ENCODE data around the gene FUT8.
A peak's percentile ranks its signal among the peaks of the same experiment; 100 is the strongest.

The FUT8 gene

GRCh38 chr14:65434216-65434850 is 21.8 kb downstream of the FUT8 start:
- Histone ChIP-seq H3K9me3 (ENCODE audit: insufficient read depth, low read length) (peaks cover 9% of the 10 kb centered on the region; the same call in 1 of the 2 replicates), H3K36me3 (ENCODE audit: insufficient read depth, insufficient read length, low read length) (no peaks in the 10 kb centered on the region), H3K4me3 (ENCODE audit: insufficient read length, low read depth) (no peak overlapping the region), H3K27me3 (ENCODE audit: insufficient read depth, insufficient read length) (no peaks in the 10 kb centered on the region), H3K9ac (ENCODE audit: insufficient read length, low read depth) (no peak overlapping the region), H3K4me1 (ENCODE audit: insufficient read depth, insufficient read length) (no peaks in the 10 kb centered on the region)
- peak; percentile 39 for DNase-seq (ENCODE audit: low read depth, low spot score)
- TF ChIP-seq YY1 (IDR thresholded peaks at IDR 0.05; ENCODE audit: insufficient read depth, insufficient read length) = no peak
- no peak for TF ChIP-seq ZNF274 (IDR thresholded peaks at IDR 0.05; ENCODE audit: low read depth, low read length)
- TF ChIP-seq SUZ12 (IDR thresholded peaks at IDR 0.05; ENCODE audit: extremely low read depth, insufficient read depth, insufficient read length) = no peak

- Histone ChIP-seq H3K9ac (ENCODE audit: insufficient read length, low read depth) (no peak overlapping the region), H3K4me1 (ENCODE audit: insufficient read depth, insufficient read length) (no peaks in the 10 kb centered on the region), H3K4me3 (ENCODE audit: insufficient read length, low read depth) (no peak overlapping the region), H3K36me3 (ENCODE audit: insufficient read depth, insufficient read length, low read length) (no peaks in the 10 kb centered on the region), H3K9me3 (ENCODE audit: insufficient read depth, low read length) (peaks cover 9% of the 10 kb centered on the region; the same call in 1 of the 2 replicates), H3K27me3 (ENCODE audit: insufficient read depth, insufficient read length) (no peaks in the 10 kb centered on the region)
- DNase-seq (ENCODE audit: low read depth, low spot score) = no peak
- TF ChIP-seq SUZ12 (IDR thresholded peaks at IDR 0.05; ENCODE audit: extremely low read depth, insufficient read depth, insufficient read length) (no peak), YY1 (IDR thresholded peaks at IDR 0.05; ENCODE audit: insufficient read depth, insufficient read length) (no peak), ZNF274 (IDR thresholded peaks at IDR 0.05; ENCODE audit: low read depth, low read length) (no peak)
Measured at GRCh38 chr14:65438266-65438933, 25.9 kb downstream of the FUT8 start.

- no peaks in the 10 kb centered on the region for H3K36me3 ChIP-seq (ENCODE audit: insufficient read depth, insufficient read length, low read length)
- peaks cover 9% of the 10 kb centered on the region; the same call in 1 of the 2 replicates for H3K9me3 ChIP-seq (ENCODE audit: insufficient read depth, low read length)
- no peaks in the 10 kb centered on the region for H3K4me1 ChIP-seq (ENCODE audit: insufficient read depth, insufficient read length)
- no peak for TF ChIP-seq ZNF274 (IDR thresholded peaks at IDR 0.05; ENCODE audit: low read depth, low read length)
- TF ChIP-seq YY1 (IDR thresholded peaks at IDR 0.05; ENCODE audit: insufficient read depth, insufficient read length) = no peak
- no peak for TF ChIP-seq SUZ12 (IDR thresholded peaks at IDR 0.05; ENCODE audit: extremely low read depth, insufficient read depth, insufficient read length)
- no peak overlapping the region for H3K4me3 ChIP-seq (ENCODE audit: insufficient read length, low read depth)
- H3K27me3 ChIP-seq (ENCODE audit: insufficient read depth, insufficient read length) = no peaks in the 10 kb centered on the region
- no peak for DNase-seq (ENCODE audit: low read depth, low spot score)
- no peak overlapping the region for H3K9ac ChIP-seq (ENCODE audit: insufficient read length, low read depth)
Measured at GRCh38 chr14:65439117-65439516, 26.6 kb downstream of the FUT8 start.

DNA sequence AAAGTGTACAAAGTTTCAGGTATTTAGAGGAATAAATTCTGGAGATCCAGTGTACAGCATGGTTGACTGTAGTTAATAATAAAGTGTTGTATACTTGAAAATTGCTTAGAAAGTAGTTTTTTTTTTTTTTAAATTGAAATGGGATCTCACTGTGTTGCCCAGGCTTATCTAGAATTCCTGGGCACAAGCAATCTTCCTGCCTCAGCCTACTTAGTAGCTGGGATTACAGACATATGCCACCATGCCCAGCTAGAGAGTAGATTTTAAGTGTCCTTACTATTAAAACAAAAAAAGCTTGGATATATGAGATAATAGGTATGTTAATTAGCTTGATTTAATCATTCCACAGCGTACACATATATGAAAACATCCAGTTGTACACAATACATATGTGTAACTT is 27.7 kb downstream of the FUT8 start:
- TF ChIP-seq ZNF274 (IDR thresholded peaks at IDR 0.05; ENCODE audit: low read depth, low read length) (no peak), SUZ12 (IDR thresholded peaks at IDR 0.05; ENCODE audit: extremely low read depth, insufficient read depth, insufficient read length) (no peak), YY1 (IDR thresholded peaks at IDR 0.05; ENCODE audit: insufficient read depth, insufficient read length) (no peak)
- Histone ChIP-seq H3K36me3 (ENCODE audit: insufficient read depth, insufficient read length, low read length) (no peaks in the 10 kb centered on the region), H3K4me1 (ENCODE audit: insufficient read depth, insufficient read length) (no peaks in the 10 kb centered on the region), H3K4me3 (ENCODE audit: insufficient read length, low read depth) (no peak overlapping the region), H3K9me3 (ENCODE audit: insufficient read depth, low read length) (peaks cover 8% of the 10 kb centered on the region; the same call in 1 of the 2 replicates), H3K27me3 (ENCODE audit: insufficient read depth, insufficient read length) (no peaks in the 10 kb centered on the region), H3K9ac (ENCODE audit: insufficient read length, low read depth) (no peak overlapping the region)
- DNase-seq (ENCODE audit: low read depth, low spot score) = no peak

DNA sequence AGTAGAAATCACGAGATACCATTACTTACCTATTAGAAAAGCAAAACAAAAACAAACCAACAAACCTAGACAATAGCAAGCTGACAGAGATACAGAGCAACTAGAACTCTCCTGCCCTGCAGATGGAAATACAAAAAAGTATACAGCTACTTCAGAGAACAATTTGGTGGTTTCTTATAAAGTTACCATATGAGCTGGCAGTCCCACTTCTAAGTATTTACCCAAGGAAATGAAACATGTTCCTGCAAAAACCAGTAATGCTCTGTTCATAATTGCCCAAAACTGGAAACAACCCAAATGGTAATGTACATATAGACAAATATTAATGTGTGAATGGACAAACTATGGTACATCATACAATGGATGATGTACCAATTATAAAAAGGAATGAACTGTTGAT is 31.7 kb downstream of the FUT8 start:
- Histone ChIP-seq H3K36me3 (ENCODE audit: insufficient read depth, insufficient read length, low read length) (no peaks in the 10 kb centered on the region), H3K4me3 (ENCODE audit: insufficient read length, low read depth) (no peak overlapping the region), H3K9me3 (ENCODE audit: insufficient read depth, low read length) (no peaks in the 10 kb centered on the region), H3K9ac (ENCODE audit: insufficient read length, low read depth) (no peak overlapping the region), H3K27me3 (ENCODE audit: insufficient read depth, insufficient read length) (no peaks in the 10 kb centered on the region), H3K4me1 (ENCODE audit: insufficient read depth, insufficient read length) (no peaks in the 10 kb centered on the region)
- DNase-seq (ENCODE audit: low read depth, low spot score) = no peak
- TF ChIP-seq SUZ12 (IDR thresholded peaks at IDR 0.05; ENCODE audit: extremely low read depth, insufficient read depth, insufficient read length) (no peak), ZNF274 (IDR thresholded peaks at IDR 0.05; ENCODE audit: low read depth, low read length) (no peak), YY1 (IDR thresholded peaks at IDR 0.05; ENCODE audit: insufficient read depth, insufficient read length) (no peak)

GRCh38 chr14:65446159-65446558 is 33.6 kb downstream of the FUT8 start:
- TF ChIP-seq SUZ12 (IDR thresholded peaks at IDR 0.05; ENCODE audit: extremely low read depth, insufficient read depth, insufficient read length) (no peak), YY1 (IDR thresholded peaks at IDR 0.05; ENCODE audit: insufficient read depth, insufficient read length) (no peak), ZNF274 (IDR thresholded peaks at IDR 0.05; ENCODE audit: low read depth, low read length) (no peak)
- H3K9me3 ChIP-seq (ENCODE audit: insufficient read depth, low read length) = peaks cover 2% of the 10 kb centered on the region; the same call in 1 of the 2 replicates
- DNase-seq (ENCODE audit: low read depth, low spot score) = no peak

DNA sequence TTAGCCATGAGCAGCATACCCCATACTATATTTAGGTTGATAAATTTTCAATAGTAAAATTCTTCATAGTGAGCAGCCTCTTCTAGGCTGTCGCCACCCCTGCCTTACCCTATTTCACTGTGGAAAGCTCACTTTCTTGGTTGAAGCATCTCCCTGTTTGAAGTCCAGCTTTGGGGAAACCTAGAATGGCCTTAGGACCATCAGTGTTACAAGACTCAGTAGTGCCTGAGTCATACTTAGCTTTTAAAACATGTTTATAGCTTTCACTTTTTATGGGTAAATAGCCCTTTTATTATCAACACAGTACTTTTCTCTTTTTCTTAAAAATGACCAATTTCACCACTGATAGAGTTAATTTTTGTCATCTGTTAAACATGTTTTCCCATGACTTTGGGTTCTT is 37.1 kb downstream of the FUT8 start:
- Histone ChIP-seq H3K9me3 (ENCODE audit: insufficient read depth, low read length) (peaks cover 10% of the 10 kb centered on the region; the same call in 1 of the 2 replicates), H3K4me1 (ENCODE audit: insufficient read depth, insufficient read length) (no peaks in the 10 kb centered on the region), H3K4me3 (ENCODE audit: insufficient read length, low read depth) (no peak overlapping the region), H3K9ac (ENCODE audit: insufficient read length, low read depth) (no peak overlapping the region), H3K27me3 (ENCODE audit: insufficient read depth, insufficient read length) (no peaks in the 10 kb centered on the region), H3K36me3 (ENCODE audit: insufficient read depth, insufficient read length, low read length) (no peaks in the 10 kb centered on the region)
- DNase-seq (ENCODE audit: low read depth, low spot score) = no peak
- no peak for TF ChIP-seq ZNF274 (IDR thresholded peaks at IDR 0.05; ENCODE audit: low read depth, low read length)
- TF ChIP-seq SUZ12 (IDR thresholded peaks at IDR 0.05; ENCODE audit: extremely low read depth, insufficient read depth, insufficient read length) = no peak
- TF ChIP-seq YY1 (IDR thresholded peaks at IDR 0.05; ENCODE audit: insufficient read depth, insufficient read length) = no peak

More at GRCh38 chr14:65446159-65446558, 33.6 kb downstream of the FUT8 start:
- no peak overlapping the region for H3K9ac ChIP-seq (ENCODE audit: insufficient read length, low read depth)
- H3K36me3 ChIP-seq (ENCODE audit: insufficient read depth, insufficient read length, low read length) = no peaks in the 10 kb centered on the region
- H3K27me3 ChIP-seq (ENCODE audit: insufficient read depth, insufficient read length) = no peaks in the 10 kb centered on the region
- H3K4me1 ChIP-seq (ENCODE audit: insufficient read depth, insufficient read length) = no peaks in the 10 kb centered on the region
- no peak overlapping the region for H3K4me3 ChIP-seq (ENCODE audit: insufficient read length, low read depth)
